Activated naive CD4-positive, alpha-beta T cell treated with anti-CD3 and anti-CD28 coated beads for 36 hours (primary cell): ENCODE measurements around the gene TRMT44. TPM values are rescaled to one million over a fixed set of nuclear protein-coding genes. Genes with fewer than 3 reads are reported as not detected.
"Not testable (repeated sequence)": the region's sequence is repeated elsewhere in the genome, so short reads cannot be mapped to it uniquely, and the experiment has no call there.

ENCODE experiments used
- CTCF ChIA-PET: fragments of 350-600 bp; sonication (Branson Sonifier 250); formaldehyde crosslinking; loops from one replicate; lab custom pipeline; 2021; ENCODE audit warnings: antibody characterized with exemption; lab: Charles Lee
- DNase-seq: peaks from one replicate; pipeline ENCODE4 v3.0.0-alpha.2; 2020
- H3K27ac Mint-ChIP-seq: one replicate; pipeline ENCODE4 v1.8.0; 2021; ENCODE audit warnings: mild to moderate bottlenecking, mixed read lengths
- H3K27me3 Mint-ChIP-seq: one replicate; pipeline ENCODE4 v1.8.0; 2021; ENCODE audit warnings: low read depth, mixed read lengths
- H3K36me3 Mint-ChIP-seq: one replicate; pipeline ENCODE4 v1.8.0; 2021; ENCODE audit warnings: low read depth, mixed read lengths
- H3K4me1 Mint-ChIP-seq: one replicate; pipeline ENCODE4 v1.8.0; 2021; ENCODE audit warnings: low read depth, mixed read lengths
- H3K4me3 Mint-ChIP-seq: one replicate; pipeline ENCODE4 v1.8.0; 2021; ENCODE audit warnings: mild to moderate bottlenecking, moderate library complexity, mixed read lengths
- H3K9me3 Mint-ChIP-seq: one replicate; pipeline ENCODE4 v1.8.0; 2021; ENCODE audit warnings: mixed read lengths
- intact Hi-C: fragments of 100-400 bp; cut with micrococcal nuclease; formaldehyde crosslinking; loops from one replicate; pipeline ENCODE4 v1.15.1; 2023
- total RNA-seq, 2 experiments: library from RNA; stranded (reverse); gene quantifications; one replicate each; pipeline ENCODE4 v1.2.3, GENCODE V29; 2021

Gene TRMT44
- total RNA-seq, 2 experiments from 2014 or later, result 13.1 to 14.5 TPM

- H3K4me3 Mint-ChIP-seq, result no peak overlapping the region
- intact Hi-C loops, result no loop called here
- no peak for DNase-seq
- peaks cover 11% of the 10 kb centered on the region for H3K36me3 Mint-ChIP-seq
- no peaks in the 10 kb centered on the region for H3K9me3 Mint-ChIP-seq
- no peak overlapping the region for H3K27ac Mint-ChIP-seq
- H3K4me1 Mint-ChIP-seq, result no peaks in the 10 kb centered on the region
- H3K27me3 Mint-ChIP-seq, result no peaks in the 10 kb centered on the region
- CTCF ChIA-PET, result interaction anchor here (1.4 kb wide), 1 partner anchor 224 kb away, joined by 6 read pairs; no protein-coding TSS in a partner anchor
Measured at GRCh38 chr4:8400632-8401325, 39.8 kb upstream of the TRMT44 start.

DNA sequence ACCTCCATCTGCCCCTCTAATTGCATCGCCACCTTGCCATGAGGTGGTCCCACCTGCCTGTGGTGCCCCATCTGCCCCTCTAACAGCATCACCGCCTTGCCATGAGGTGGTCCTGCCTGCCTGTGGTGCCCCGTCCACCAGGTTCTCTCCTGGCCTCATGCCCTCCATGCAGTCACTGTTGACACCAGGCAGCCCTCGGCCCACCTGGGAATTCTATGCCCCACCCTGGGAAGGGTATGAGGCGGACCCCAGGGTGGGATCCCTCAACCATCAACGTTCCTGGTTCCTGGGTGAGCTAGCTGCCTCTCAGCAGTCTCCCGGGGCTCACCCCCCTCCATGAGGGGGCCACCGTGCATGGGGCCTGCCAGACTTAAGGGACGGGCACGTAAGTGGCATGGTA, 38.9 kb upstream of the TRMT44 start:
- CTCF ChIA-PET, result interaction anchor here (1.4 to 5.8 kb wide), 5 partner anchors 15 to 225 kb away, joined by 6 to 24 read pairs (median 7); no protein-coding TSS in a partner anchor
- intact Hi-C loops, result no loop called here
- Mint-ChIP-seq H3K27ac (no peak overlapping the region), H3K9me3 (no peaks in the 10 kb centered on the region), H3K4me1 (no peaks in the 10 kb centered on the region), H3K27me3 (no peaks in the 10 kb centered on the region), H3K36me3 (peaks cover 11% of the 10 kb centered on the region), H3K4me3 (no peak overlapping the region)
- no peak for DNase-seq

DNA sequence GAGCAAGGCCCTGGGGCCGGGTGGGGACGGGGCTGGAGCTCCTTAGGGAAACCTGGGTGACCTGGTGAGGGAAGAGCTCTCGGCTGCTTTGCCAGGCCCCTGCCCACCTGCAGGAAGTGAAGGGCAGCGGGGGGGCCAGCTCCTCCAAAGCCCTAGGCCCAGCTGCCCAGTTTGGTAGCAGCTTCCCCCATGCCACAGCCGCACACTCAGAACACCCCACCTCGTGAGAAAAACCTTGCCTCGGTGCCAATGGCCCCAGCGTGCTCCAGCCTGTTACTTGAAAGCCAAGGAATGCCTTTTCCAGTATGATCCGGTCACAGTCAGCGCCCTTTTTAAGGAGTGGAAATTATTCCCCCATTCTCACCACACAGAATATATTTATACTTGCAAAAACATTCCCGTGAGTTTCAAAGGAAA, 38.4 kb upstream of the TRMT44 start:
- Mint-ChIP-seq H3K27ac (no peak overlapping the region), H3K27me3 (no peaks in the 10 kb centered on the region)

DNA sequence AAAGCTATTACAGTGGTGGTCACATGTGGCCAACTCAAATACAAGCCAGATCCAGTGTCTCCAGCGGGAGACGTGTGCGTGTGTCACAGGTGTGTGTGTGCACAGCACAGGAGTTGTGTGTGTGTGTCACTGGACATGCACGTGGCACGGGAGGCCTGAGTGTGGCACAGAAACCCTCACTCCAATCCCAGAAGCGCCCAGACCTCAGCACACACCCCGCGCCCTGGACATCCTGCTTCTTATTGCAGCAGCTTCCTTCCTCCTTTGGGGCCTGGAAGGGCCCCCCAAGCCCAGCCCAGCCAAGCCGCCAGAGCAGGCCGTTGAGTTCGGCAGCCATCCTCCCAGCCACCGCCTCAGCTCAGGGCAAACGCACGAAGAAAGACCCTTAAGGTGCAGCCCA, 37.9 kb upstream of the TRMT44 start:
- Mint-ChIP-seq H3K27ac (no peak overlapping the region), H3K9me3 (no peaks in the 10 kb centered on the region), H3K27me3 (no peaks in the 10 kb centered on the region), H3K4me3 (no peak overlapping the region), H3K4me1 (no peaks in the 10 kb centered on the region), H3K36me3 (peaks cover 11% of the 10 kb centered on the region)
- CTCF ChIA-PET, result interaction anchor here (0.7 to 5.8 kb wide), 13 partner anchors 8 to 226 kb away, joined by 3 to 24 read pairs (median 5); no protein-coding TSS in a partner anchor
- no peak for DNase-seq
- intact Hi-C loops, result loop anchor here (1.0 kb wide), 3 partner anchors 135 to 225 kb away; no protein-coding TSS in a partner anchor

More for the DNA sequence above, 38.4 kb upstream of the TRMT44 start:
- intact Hi-C loops, result no loop called here
- no peak for DNase-seq
- H3K36me3 Mint-ChIP-seq, result peaks cover 11% of the 10 kb centered on the region
- H3K4me3 Mint-ChIP-seq, result no peak overlapping the region
- H3K4me1 Mint-ChIP-seq, result no peaks in the 10 kb centered on the region
- no peaks in the 10 kb centered on the region for H3K9me3 Mint-ChIP-seq
- CTCF ChIA-PET, result interaction anchor here (0.7 to 5.8 kb wide), 10 partner anchors 7 to 226 kb away, joined by 3 to 24 read pairs (median 6); no protein-coding TSS in a partner anchor

DNA sequence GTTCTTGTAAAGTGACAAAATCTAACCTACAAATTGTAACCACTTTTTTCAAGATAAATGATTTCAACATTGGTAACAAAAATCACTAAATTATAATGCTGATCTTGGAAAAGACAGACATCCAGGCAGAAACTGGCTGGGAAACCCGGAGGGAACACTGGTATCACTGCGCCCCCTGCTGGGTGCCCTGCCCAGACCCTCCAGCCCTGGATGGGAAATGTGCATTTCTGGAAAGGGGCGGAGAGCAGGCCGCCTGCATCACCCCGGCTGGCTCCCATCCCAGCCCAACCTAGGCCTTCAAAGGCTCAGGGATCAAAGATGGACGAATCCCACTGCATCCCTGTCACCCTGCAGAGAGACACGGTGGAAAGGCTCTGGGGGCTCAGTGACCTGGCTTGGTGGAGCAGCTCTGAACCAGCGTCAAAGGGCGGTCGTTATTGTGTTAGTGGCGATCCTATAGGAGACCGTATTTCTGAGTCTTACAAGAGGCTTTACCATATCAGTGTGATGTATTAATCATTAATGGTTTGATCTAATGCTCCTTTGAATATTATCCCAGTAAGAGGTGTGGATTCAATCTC, 37.3 kb upstream of the TRMT44 start:
- H3K4me3 Mint-ChIP-seq, result no peak overlapping the region
- no peak overlapping the region for H3K27ac Mint-ChIP-seq
- CTCF ChIA-PET, result interaction anchor here (0.8 to 5.8 kb wide), 12 partner anchors 8 to 227 kb away, joined by 3 to 24 read pairs (median 5); no protein-coding TSS in a partner anchor
- H3K27me3 Mint-ChIP-seq, result no peaks in the 10 kb centered on the region
- DNase-seq, result peak; percentile 69
- no peaks in the 10 kb centered on the region for H3K4me1 Mint-ChIP-seq
- intact Hi-C loops, result loop anchor here (1.0 kb wide), 3 partner anchors 136 to 226 kb away; no protein-coding TSS in a partner anchor
- peaks cover 11% of the 10 kb centered on the region for H3K36me3 Mint-ChIP-seq
- no peaks in the 10 kb centered on the region for H3K9me3 Mint-ChIP-seq

- DNase-seq, result no peak
- H3K4me3 Mint-ChIP-seq, result no peak overlapping the region
- CTCF ChIA-PET, result interaction anchor here (0.6 to 5.8 kb wide), 4 partner anchors 11 to 227 kb away, joined by 3 to 24 read pairs (median 6); no protein-coding TSS in a partner anchor
- H3K36me3 Mint-ChIP-seq, result peaks cover 5% of the 10 kb centered on the region
- no peaks in the 10 kb centered on the region for H3K4me1 Mint-ChIP-seq
- no peaks in the 10 kb centered on the region for H3K9me3 Mint-ChIP-seq
- intact Hi-C loops, result loop anchor here (1.0 kb wide), 3 partner anchors 137 to 227 kb away; no protein-coding TSS in a partner anchor
- no peak overlapping the region for H3K27ac Mint-ChIP-seq
- no peaks in the 10 kb centered on the region for H3K27me3 Mint-ChIP-seq
Measured at GRCh38 chr4:8403976-8404375, 36.6 kb upstream of the TRMT44 start.

DNA sequence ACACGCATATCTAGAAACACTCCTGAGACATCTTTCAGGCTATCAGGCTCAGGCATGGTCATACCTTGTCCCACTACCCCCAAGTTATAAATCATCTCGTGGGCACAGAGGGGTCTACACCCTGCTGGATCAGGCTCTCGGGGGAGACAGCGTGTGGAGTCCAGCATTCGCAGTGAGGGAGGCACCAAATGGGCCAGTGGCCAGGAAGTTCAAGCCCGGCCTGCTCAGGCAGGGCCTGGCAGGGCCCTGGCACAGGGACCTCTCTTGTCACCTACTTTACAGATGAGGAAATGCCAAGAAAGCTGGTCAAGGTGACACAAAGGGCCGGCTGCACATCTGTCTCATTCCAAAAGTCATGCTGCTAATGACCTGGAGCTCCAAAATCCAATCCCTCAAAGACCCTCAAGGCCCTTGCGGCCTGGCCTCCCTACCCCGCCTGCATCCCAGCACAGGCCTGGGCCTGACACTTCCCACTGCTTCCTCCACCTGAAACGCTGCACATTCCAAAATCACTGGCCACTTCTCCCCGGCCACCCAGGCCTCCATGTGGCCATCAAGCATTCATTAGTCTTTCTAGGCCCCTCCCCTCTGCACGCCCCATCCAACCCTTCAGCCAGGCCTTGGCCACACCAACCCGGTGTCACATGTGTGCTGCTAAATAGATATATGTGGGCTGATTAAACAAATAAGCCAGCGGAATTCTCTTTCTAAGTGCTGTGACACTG, 35.6 kb upstream of the TRMT44 start:
- no peak overlapping the region for H3K4me3 Mint-ChIP-seq
- no peaks in the 10 kb centered on the region for H3K27me3 Mint-ChIP-seq
- intact Hi-C loops, result no loop called here
- CTCF ChIA-PET, result interaction anchor here (0.6 to 5.8 kb wide), 4 partner anchors 12 to 373 kb away, joined by 3 to 24 read pairs (median 5); no protein-coding TSS in a partner anchor
- H3K27ac Mint-ChIP-seq, result no peak overlapping the region
- no peaks in the 10 kb centered on the region for H3K9me3 Mint-ChIP-seq
- H3K4me1 Mint-ChIP-seq, result no peaks in the 10 kb centered on the region
- no peak for DNase-seq
- H3K36me3 Mint-ChIP-seq, result peaks cover 5% of the 10 kb centered on the region

- intact Hi-C loops, result no loop called here
- Mint-ChIP-seq H3K27ac (no peak overlapping the region), H3K4me3 (no peak overlapping the region), H3K9me3 (no peaks in the 10 kb centered on the region), H3K27me3 (no peaks in the 10 kb centered on the region), H3K4me1 (no peaks in the 10 kb centered on the region), H3K36me3 (peaks cover 5% of the 10 kb centered on the region)
- no peak for DNase-seq
- CTCF ChIA-PET, result interaction anchor here (5.8 kb wide), 1 partner anchor 163 kb away, joined by 24 read pairs; no protein-coding TSS in a partner anchor
Measured at GRCh38 chr4:8405516-8405875, 35.1 kb upstream of the TRMT44 start.

GRCh38 chr4:8406887-8407286, 33.7 kb upstream of the TRMT44 start:
- not testable (repeated sequence) for H3K4me1 Mint-ChIP-seq, H3K4me3 Mint-ChIP-seq, H3K9me3 Mint-ChIP-seq, H3K27ac Mint-ChIP-seq, H3K36me3 Mint-ChIP-seq, H3K27me3 Mint-ChIP-seq
- intact Hi-C loops, result loop anchor here (1.0 kb wide), 1 partner anchor 230 kb away; no protein-coding TSS in a partner anchor
- DNase-seq, result peak; percentile 45
- CTCF ChIA-PET, result interaction anchor here (0.6 to 5.8 kb wide), 6 partner anchors 44 to 230 kb away, joined by 3 to 24 read pairs (median 6); no protein-coding TSS in a partner anchor

GRCh38 chr4:8407316-8407715, 33.3 kb upstream of the TRMT44 start:
- Mint-ChIP-seq H3K4me3 (no peak overlapping the region), H3K4me1 (no peaks in the 10 kb centered on the region), H3K27ac (no peak overlapping the region), H3K27me3 (no peaks in the 10 kb centered on the region), H3K9me3 (no peaks in the 10 kb centered on the region), H3K36me3 (peaks cover 5% of the 10 kb centered on the region)
- DNase-seq, result no peak
- intact Hi-C loops, result loop anchor here (1.0 kb wide), 1 partner anchor 230 kb away; no protein-coding TSS in a partner anchor
- CTCF ChIA-PET, result interaction anchor here (0.6 to 2.4 kb wide), 5 partner anchors 44 to 231 kb away, joined by 3 to 11 read pairs (median 3); no protein-coding TSS in a partner anchor

- no peaks in the 10 kb centered on the region for H3K4me1 Mint-ChIP-seq
- H3K4me3 Mint-ChIP-seq, result no peak overlapping the region
- CTCF ChIA-PET, result interaction anchor here (0.6 to 2.4 kb wide), 5 partner anchors 44 to 231 kb away, joined by 3 to 11 read pairs (median 3); no protein-coding TSS in a partner anchor
- peaks cover 5% of the 10 kb centered on the region for H3K36me3 Mint-ChIP-seq
- no peak overlapping the region for H3K27ac Mint-ChIP-seq
- H3K9me3 Mint-ChIP-seq, result no peaks in the 10 kb centered on the region
- intact Hi-C loops, result loop anchor here (1.0 kb wide), 1 partner anchor 230 kb away; no protein-coding TSS in a partner anchor
- no peaks in the 10 kb centered on the region for H3K27me3 Mint-ChIP-seq
- no peak for DNase-seq
Measured at GRCh38 chr4:8407756-8408155, 32.8 kb upstream of the TRMT44 start.
